ENCODE results near the gene TRABD2B.

- TF ChIP-seq CTCF (IDR thresholded peaks at IDR 0.05) (no peak), POLR2A (IDR thresholded peaks at IDR 0.05) (no peak)
Measured at GRCh38 chr1:47979724-47980123, 17.5 kb downstream of the TRABD2B start.

All from prostate gland (tissue), 2 donors.